Naive thymus-derived CD4-positive, alpha-beta T cell (primary cell): Measurements from ENCODE around the gene P2RY2. TPM values are rescaled to one million over a fixed set of nuclear protein-coding genes. Genes with fewer than 3 reads are reported as not detected.
"Not testable (repeated sequence)": the region's sequence is repeated elsewhere in the genome, so short reads cannot be mapped to it uniquely, and the experiment has no call there.

Source experiments
- ATAC-seq: fragments of 150-1000 bp; cut with Tn5 transposase; 2 replicates; pipeline ENCODE4 v1.10.0; 2021; ENCODE audit warnings: mild to moderate bottlenecking, moderate library complexity
- CTCF ChIA-PET: fragments of 350-600 bp; sonication (Branson Sonifier 250); formaldehyde crosslinking; loops from one replicate; lab custom pipeline; 2021; ENCODE audit warnings: antibody characterized with exemption; lab: Charles Lee
- POLR2A ChIA-PET: fragments of 350-600 bp; sonication (Branson Sonifier 250); formaldehyde crosslinking; loops from one replicate; lab custom pipeline; 2021; ENCODE audit warnings: antibody characterized with exemption, inconsistent platforms; lab: Charles Lee
- DNase-seq, 9 donors: peaks; one replicate each; pipeline versions ENCODE4 v3.0.0 to v3.0.0-alpha.2; 2020 to 2022; ENCODE audit warnings: mixed read lengths in 1 of 9
- H3K27ac ChIP-seq: one replicate; pipeline ENCODE4 v1.7.0; 2013; ENCODE audit warnings: mild to moderate bottlenecking, low read depth, low read length, moderate library complexity
- H3K27me3 ChIP-seq, 2 donors: one replicate each; pipeline ENCODE4 v1.7.0; 2013; ENCODE audit warnings: low read length in 2 of 2, mild to moderate bottlenecking in 2 of 2, moderate library complexity in 2 of 2; ENCODE audit not compliant: control insufficient read depth in 2 of 2, insufficient read depth in 2 of 2
- H3K36me3 ChIP-seq, 3 experiments: 1 replicate in 2 of 3; 2 replicates in 1 of 3; pipeline ENCODE4 v1.7.0; 2013; ENCODE audit warnings: low read length in 3 of 3, mild to moderate bottlenecking in 3 of 3, moderate library complexity in 1 of 3; ENCODE audit not compliant: insufficient read depth in 3 of 3, control insufficient read depth in 2 of 3
- H3K4me1 ChIP-seq, 2 donors: one replicate each; pipeline ENCODE4 v1.7.0; 2013; ENCODE audit warnings: low read length in 2 of 2, mild to moderate bottlenecking in 2 of 2, moderate library complexity in 1 of 2; ENCODE audit not compliant: control insufficient read depth in 2 of 2, insufficient read depth in 2 of 2
- H3K4me3 ChIP-seq: 2 replicates; pipeline ENCODE4 v1.7.0; 2013; ENCODE audit warnings: mild to moderate bottlenecking, low read length
- H3K9me3 ChIP-seq, 3 experiments: 1 replicate in 2 of 3; 2 replicates in 1 of 3; pipeline ENCODE4 v1.7.0; 2013; ENCODE audit warnings: low read length in 3 of 3; ENCODE audit not compliant: control insufficient read depth in 2 of 3
- H3K27ac Mint-ChIP-seq, 9 donors: one replicate each; pipeline ENCODE4 v1.8.0; 2020 to 2022; ENCODE audit warnings: mixed read lengths in 9 of 9, mild to moderate bottlenecking in 8 of 9, moderate library complexity in 5 of 9, inconsistent platforms in 2 of 9
- H3K27me3 Mint-ChIP-seq, 5 donors: one replicate each; pipeline ENCODE4 v1.8.0; 2021 to 2022; ENCODE audit warnings: mixed read lengths in 5 of 5, mild to moderate bottlenecking in 1 of 5
- H3K36me3 Mint-ChIP-seq, 5 donors: one replicate each; pipeline ENCODE4 v1.8.0; 2020 to 2022; ENCODE audit warnings: mixed read lengths in 5 of 5, mild to moderate bottlenecking in 3 of 5, inconsistent platforms in 1 of 5
- H3K4me1 Mint-ChIP-seq, 7 donors: one replicate each; pipeline ENCODE4 v1.8.0; 2020 to 2022; ENCODE audit warnings: mixed read lengths in 7 of 7, mild to moderate bottlenecking in 3 of 7, inconsistent platforms in 1 of 7
- H3K4me3 Mint-ChIP-seq, 10 donors: one replicate each; pipeline ENCODE4 v1.8.0; 2020 to 2022; ENCODE audit warnings: mild to moderate bottlenecking in 10 of 10, mixed read lengths in 10 of 10, moderate library complexity in 6 of 10, inconsistent platforms in 2 of 10
- H3K9me3 Mint-ChIP-seq, 11 donors: one replicate each; pipeline ENCODE4 v1.8.0; 2020 to 2022; ENCODE audit warnings: mixed read lengths in 11 of 11, mild to moderate bottlenecking in 4 of 11, inconsistent platforms in 1 of 11, moderate library complexity in 1 of 11
- intact Hi-C, 2 donors: fragments of 100-400 bp; cut with micrococcal nuclease; formaldehyde crosslinking; loops; one replicate each; pipeline ENCODE4 v1.15.1; 2023
- polyA plus RNA-seq, 2 donors: library from polyadenylated mRNA; unstranded; fragments of 300-500 nt; fragmentation: Illumina TruSeq; gene quantifications; one replicate each; pipeline ENCODE4 v1.2.3, GENCODE V29; 2021
- total RNA-seq, 6 experiments: library from RNA in 5 of 6; stranded (reverse) in 5 of 6; gene quantifications; 1 replicate in 5 of 6; 2 replicates in 1 of 6; pipeline ENCODE4 v1.2.3 and lab custom pipeline; 2021 to 2026

Gene P2RY2
- total and polyA plus RNA-seq, 7 experiments from 2014 or later, result 0.90 to 5.3 TPM; not detected in 5

- CTCF ChIA-PET, result no interaction called here
Observed at GRCh38 chr11:73197348-73197747, 20.7 kb upstream of the P2RY2 start.

GRCh38 chr11:73197787-73198186 is 20.3 kb upstream of the P2RY2 start:
- DNase-seq, result peak in 1 of 9 donors; percentile 14
- H3K36me3 ChIP-seq, H3K4me1 Mint-ChIP-seq, H3K4me3 Mint-ChIP-seq, H3K4me1 ChIP-seq, H3K27me3 ChIP-seq, H3K27ac Mint-ChIP-seq, H3K9me3 Mint-ChIP-seq, ATAC-seq, H3K27ac ChIP-seq, H3K9me3 ChIP-seq, intact Hi-C loops, H3K4me3 ChIP-seq, CTCF ChIA-PET, POLR2A ChIA-PET, H3K36me3 Mint-ChIP-seq: not testable (repeated sequence)
- peaks cover 0 to 29% (median 0%) of the 10 kb centered on the region in 5 donors for H3K27me3 Mint-ChIP-seq

More at GRCh38 chr11:73197348-73197747, 20.7 kb upstream of the P2RY2 start:
- no peak overlapping the region for H3K27ac ChIP-seq
- H3K27me3 ChIP-seq, result no peaks in the 10 kb centered on the region
- H3K4me1 Mint-ChIP-seq, result peaks cover 0 to 2% (median 0%) of the 10 kb centered on the region in 7 donors
- H3K9me3 Mint-ChIP-seq, result no peaks in the 10 kb centered on the region
- no peaks in the 10 kb centered on the region for H3K36me3 ChIP-seq
- H3K27me3 Mint-ChIP-seq, result peaks cover 0 to 29% (median 0%) of the 10 kb centered on the region in 5 donors
- H3K4me3 ChIP-seq, result no peak overlapping the region
- POLR2A ChIA-PET, result no interaction called here
- no peak overlapping the region for H3K27ac Mint-ChIP-seq
- no peaks in the 10 kb centered on the region for H3K9me3 ChIP-seq
- no peak overlapping the region for H3K4me3 Mint-ChIP-seq
- ATAC-seq (no peak), DNase-seq (peak in 1 of 9 donors; percentile 4)
- no peaks in the 10 kb centered on the region for H3K4me1 ChIP-seq
- intact Hi-C loops, result no loop called here
- H3K36me3 Mint-ChIP-seq, result no peaks in the 10 kb centered on the region

- Histone ChIP-seq H3K36me3 (no peaks in the 10 kb centered on the region), H3K9me3 (no peaks in the 10 kb centered on the region), H3K4me3 (no peak overlapping the region), H3K27ac (no peak overlapping the region), H3K4me1 (no peaks in the 10 kb centered on the region), H3K27me3 (no peaks in the 10 kb centered on the region)
- ATAC-seq (no peak), DNase-seq (peak in 1 of 9 donors; percentile 1)
- CTCF ChIA-PET, result no interaction called here
- Mint-ChIP-seq H3K27me3 (peaks cover 3 to 25% (median 5%) of the 10 kb centered on the region in 5 donors), H3K9me3 (no peaks in the 10 kb centered on the region), H3K4me1 (peaks cover 0 to 2% (median 0%) of the 10 kb centered on the region in 7 donors), H3K4me3 (no peak overlapping the region), H3K36me3 (no peaks in the 10 kb centered on the region), H3K27ac (no peak overlapping the region)
- intact Hi-C loops, result no loop called here
- POLR2A ChIA-PET, result no interaction called here
Observed at GRCh38 chr11:73198677-73199076, 19.4 kb upstream of the P2RY2 start.

- ATAC-seq, result no peak
- no peak overlapping the region for H3K4me3 Mint-ChIP-seq
- H3K4me1 ChIP-seq, result no peaks in the 10 kb centered on the region
Observed at GRCh38 chr11:73199446-73199845, 18.6 kb upstream of the P2RY2 start.

GRCh38 chr11:73200256-73200655 is 17.8 kb upstream of the P2RY2 start:
- peaks cover 0 to 5% (median 0%) of the 10 kb centered on the region in 7 donors for H3K4me1 Mint-ChIP-seq
- ChIA-PET CTCF (no interaction called here), POLR2A (interaction anchor here (0.7 kb wide), 1 partner anchor 567 kb away, joined by 3 read pairs; no protein-coding TSS in a partner anchor)
- H3K27ac ChIP-seq, result no peak overlapping the region
- no peaks in the 10 kb centered on the region for H3K27me3 ChIP-seq
- H3K27ac Mint-ChIP-seq, result no peak overlapping the region
- H3K4me1 ChIP-seq, result no peaks in the 10 kb centered on the region
- peaks cover 0 to 1% (median 0%) of the 10 kb centered on the region in 11 donors for H3K9me3 Mint-ChIP-seq
- intact Hi-C loops, result no loop called here
- H3K36me3 ChIP-seq, result no peaks in the 10 kb centered on the region
- no peak overlapping the region for H3K4me3 ChIP-seq
- DNase-seq, result no peak
- H3K4me3 Mint-ChIP-seq, result no peak overlapping the region
- H3K36me3 Mint-ChIP-seq, result no peaks in the 10 kb centered on the region
- H3K9me3 ChIP-seq, result no peaks in the 10 kb centered on the region
- peak; percentile 27 for ATAC-seq
- peaks cover 4 to 31% (median 11%) of the 10 kb centered on the region in 5 donors for H3K27me3 Mint-ChIP-seq

More at GRCh38 chr11:73199446-73199845, 18.6 kb upstream of the P2RY2 start:
- Histone ChIP-seq H3K27me3 (no peaks in the 10 kb centered on the region), H3K27ac (no peak overlapping the region), H3K36me3 (no peaks in the 10 kb centered on the region), H3K4me3 (no peak overlapping the region), H3K9me3 (no peaks in the 10 kb centered on the region)
- Mint-ChIP-seq H3K9me3 (peaks cover 0 to 1% (median 0%) of the 10 kb centered on the region in 11 donors), H3K4me1 (peaks cover 0 to 4% (median 0%) of the 10 kb centered on the region in 7 donors), H3K27ac (no peak overlapping the region), H3K27me3 (peaks cover 3 to 26% (median 11%) of the 10 kb centered on the region in 5 donors), H3K36me3 (no peaks in the 10 kb centered on the region)
- ChIA-PET CTCF (no interaction called here), POLR2A (no interaction called here)
- DNase-seq, result peak in 1 of 9 donors; percentile 3
- intact Hi-C loops, result no loop called here

GRCh38 chr11:73201249-73201648 is 16.8 kb upstream of the P2RY2 start:
- peaks cover 0 to 1% (median 0%) of the 10 kb centered on the region in 11 donors for H3K9me3 Mint-ChIP-seq
- H3K36me3 Mint-ChIP-seq, result no peaks in the 10 kb centered on the region
- peaks cover 4 to 34% (median 14%) of the 10 kb centered on the region in 5 donors for H3K27me3 Mint-ChIP-seq
- ChIA-PET POLR2A (interaction anchor here (0.7 kb wide), 1 partner anchor 336 kb away, joined by 3 read pairs; no protein-coding TSS in a partner anchor), CTCF (no interaction called here)
- no peak overlapping the region for H3K27ac Mint-ChIP-seq
- Histone ChIP-seq H3K4me3 (no peak overlapping the region), H3K4me1 (no peaks in the 10 kb centered on the region), H3K27me3 (no peaks in the 10 kb centered on the region), H3K27ac (no peak overlapping the region), H3K9me3 (no peaks in the 10 kb centered on the region), H3K36me3 (no peaks in the 10 kb centered on the region)
- no peak for ATAC-seq
- DNase-seq, result peak in 1 of 9 donors; percentile 10
- H3K4me3 Mint-ChIP-seq, result no peak overlapping the region
- intact Hi-C loops, result no loop called here
- peaks cover 0 to 7% (median 0%) of the 10 kb centered on the region in 7 donors for H3K4me1 Mint-ChIP-seq
